Erythroblast (primary cell): ENCODE measurements around the gene ATP1B2.

ENCODE experiments used
- DNase-seq, 2 experiments: peaks; one replicate each; lab custom pipeline; 2025; lab: John Stamatoyannopoulos, UW
- GATA1 ChIP-seq: IDR thresholded peaks from 2 replicates; pipeline ENCODE4 v1.6.1; 2011; ENCODE audit warnings: low read depth, mild to moderate bottlenecking, control low read depth, low read length, moderate library complexity
- POLR2A ChIP-seq: IDR thresholded peaks from 2 replicates; pipeline ENCODE4 v1.6.1; 2011; ENCODE audit warnings: mild to moderate bottlenecking, low read length

ATP1B2 gene

GRCh38 chr17:7685533-7686221 lies 35.0 kb downstream of the ATP1B2 start:
- DNase-seq, result peak; percentile 96 to 97
- no peak for TF ChIP-seq GATA1
- TF ChIP-seq POLR2A, result peak; percentile 59

- DNase-seq, result peak; percentile 96 to 97
- TF ChIP-seq GATA1 (no peak), POLR2A (peak; percentile 37)
Measured at GRCh38 chr17:7686222-7687071, 35.7 kb downstream of the ATP1B2 start.

- peak; percentile 96 for DNase-seq
- TF ChIP-seq POLR2A (peak; percentile 90), GATA1 (no peak)
Measured at GRCh38 chr17:7687072-7687907, 36.6 kb downstream of the ATP1B2 start, which contains the start of gene TP53. TSS of gene TP53 (minus strand) at chr17:7687490. CDS start at chr17:7676594, 10,896 bp downstream.

- DNase-seq, result peak; percentile 96 to 97
Measured at GRCh38 chr17:7687908-7688807, 37.4 kb downstream of the ATP1B2 start, which contains the start of gene WRAP53. TSS of gene WRAP53 (plus strand) at chr17:7688477. CDS start at chr17:7688649, 172 bp downstream.

GRCh38 chr17:7688808-7689316 lies 38.1 kb downstream of the ATP1B2 start:
- DNase-seq, result no peak
- TF ChIP-seq GATA1 (no peak), POLR2A (no peak)

More at GRCh38 chr17:7687908-7688807, 37.4 kb downstream of the ATP1B2 start, which contains the start of gene WRAP53:
- TF ChIP-seq POLR2A (no peak), GATA1 (no peak)

- TF ChIP-seq POLR2A (no peak), GATA1 (no peak)
- DNase-seq, result no peak
Measured at GRCh38 chr17:7695586-7695985, 44.9 kb downstream of the ATP1B2 start.

- DNase-seq, result no peak
- TF ChIP-seq GATA1 (no peak), POLR2A (no peak)
Measured at GRCh38 chr17:7697828-7698588, 47.3 kb downstream of the ATP1B2 start.

- DNase-seq, result peak; percentile 71 to 74
- no peak for TF ChIP-seq GATA1
- TF ChIP-seq POLR2A, result no peak
Measured at GRCh38 chr17:7700510-7700909, 49.8 kb downstream of the ATP1B2 start.

- TF ChIP-seq POLR2A (no peak), GATA1 (no peak)
Measured at GRCh38 chr17:7701681-7702080, 51.0 kb downstream of the ATP1B2 start.

GRCh38 chr17:7702776-7703175 lies 52.0 kb downstream of the ATP1B2 start:
- DNase-seq, result no peak
- TF ChIP-seq GATA1, result no peak
- no peak for TF ChIP-seq POLR2A

More at GRCh38 chr17:7701681-7702080, 51.0 kb downstream of the ATP1B2 start:
- DNase-seq, result no peak
